Measurements from ENCODE around the gene TMEM82.

TMEM82 gene

GRCh38 chr1:15719381-15720120 is 22.7 kb upstream of the TMEM82 start:
- no peak for DNase-seq (ENCODE audit: low read depth)
- TF ChIP-seq CTCF (IDR thresholded peaks at IDR 0.05; ENCODE audit: control insufficient read depth, extremely low read depth, insufficient read depth), result no peak
- no peak overlapping the region for H3K4me3 ChIP-seq (ENCODE audit: low read depth, low read length)

DNA sequence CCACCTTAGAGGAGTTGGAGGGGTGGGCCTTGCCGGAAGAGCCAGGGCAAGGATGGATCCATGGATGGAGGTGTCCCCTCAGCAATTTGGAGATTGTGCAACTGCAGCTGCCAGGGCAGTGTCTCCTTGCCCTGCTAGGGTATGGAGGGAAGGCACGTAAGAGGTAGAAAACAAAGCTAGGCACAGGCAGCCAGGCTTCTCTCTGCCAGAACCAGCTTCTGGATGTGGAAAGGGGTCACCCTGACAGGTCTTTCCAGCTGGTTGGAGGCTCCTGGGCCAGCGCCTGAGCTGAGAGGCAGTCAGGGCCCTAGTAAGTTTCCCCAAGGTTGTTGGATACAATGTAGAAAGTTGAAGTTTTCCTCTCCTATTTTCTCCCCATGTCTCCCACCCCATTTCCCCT is 21.4 kb upstream of the TMEM82 start:
- no peak for DNase-seq (ENCODE audit: low read depth)
- TF ChIP-seq CTCF (IDR thresholded peaks at IDR 0.05; ENCODE audit: control insufficient read depth, extremely low read depth, insufficient read depth), result no peak
- H3K4me3 ChIP-seq (ENCODE audit: low read depth, low read length), result no peak overlapping the region

DNA sequence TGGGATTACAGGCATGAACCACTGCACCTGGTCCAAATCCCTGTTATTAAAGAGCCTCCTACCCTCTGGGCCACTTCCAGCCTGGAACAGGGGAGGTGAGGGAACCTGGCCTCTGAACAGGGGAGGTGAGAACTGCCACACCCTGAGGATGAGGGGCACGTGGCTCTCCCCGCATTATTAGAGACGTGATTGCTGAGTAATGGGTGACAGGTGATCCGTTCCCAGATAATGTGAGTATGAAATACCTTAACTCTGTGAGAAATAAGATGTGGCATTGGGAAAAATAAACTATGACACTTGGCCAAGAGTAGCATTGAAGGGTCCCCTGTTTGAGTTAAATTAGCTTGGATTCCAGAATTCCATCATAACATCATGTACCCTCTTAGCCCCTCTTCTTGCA is 19.9 kb upstream of the TMEM82 start:
- H3K4me3 ChIP-seq (ENCODE audit: low read depth, low read length), result no peak overlapping the region
- DNase-seq (ENCODE audit: low read depth), result no peak
- TF ChIP-seq CTCF (IDR thresholded peaks at IDR 0.05; ENCODE audit: control insufficient read depth, extremely low read depth, insufficient read depth), result no peak

DNA sequence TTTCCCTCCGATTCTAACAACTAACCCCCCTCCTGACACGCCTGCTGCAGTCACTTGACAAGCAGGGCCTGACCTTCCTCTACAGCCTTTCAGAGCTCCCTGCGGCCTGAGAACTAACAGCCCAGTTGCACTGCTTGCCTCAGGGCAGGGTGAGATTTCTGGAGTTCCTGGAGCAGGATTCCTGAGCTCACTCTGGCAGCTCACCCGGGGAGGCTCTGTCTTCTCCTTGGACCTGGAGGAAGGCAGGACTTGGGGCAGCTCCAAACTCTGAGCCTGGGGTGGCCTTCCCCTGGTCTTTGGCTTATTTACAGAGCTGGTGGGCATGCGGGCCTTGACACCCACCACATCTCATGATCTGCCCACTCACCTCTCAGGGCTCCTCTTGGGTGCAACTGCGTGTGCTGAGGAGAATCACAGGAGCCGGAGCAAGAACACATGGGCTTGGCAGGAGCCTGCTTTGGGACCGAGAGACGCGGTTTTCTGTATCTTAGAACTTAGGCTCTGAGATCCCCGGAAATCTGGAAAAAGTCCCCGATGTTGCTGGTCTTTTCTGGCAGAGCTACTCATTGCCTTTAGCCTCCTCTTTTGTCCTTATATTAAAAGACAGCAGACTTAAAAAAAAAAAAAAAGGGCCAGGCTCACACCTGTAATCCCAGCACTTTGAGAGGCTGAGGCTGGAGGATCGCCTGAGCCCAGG is 19.3 kb upstream of the TMEM82 start:
- TF ChIP-seq CTCF (IDR thresholded peaks at IDR 0.05; ENCODE audit: control insufficient read depth, extremely low read depth, insufficient read depth), result no peak
- no peak for DNase-seq (ENCODE audit: low read depth)
- no peak overlapping the region for H3K4me3 ChIP-seq (ENCODE audit: low read depth, low read length)

- TF ChIP-seq CTCF (IDR thresholded peaks at IDR 0.05; ENCODE audit: control insufficient read depth, extremely low read depth, insufficient read depth), result no peak
- H3K4me3 ChIP-seq (ENCODE audit: low read depth, low read length), result no peak overlapping the region
- no peak for DNase-seq (ENCODE audit: low read depth)
Observed at GRCh38 chr1:15723631-15724246, 18.6 kb upstream of the TMEM82 start.

DNA sequence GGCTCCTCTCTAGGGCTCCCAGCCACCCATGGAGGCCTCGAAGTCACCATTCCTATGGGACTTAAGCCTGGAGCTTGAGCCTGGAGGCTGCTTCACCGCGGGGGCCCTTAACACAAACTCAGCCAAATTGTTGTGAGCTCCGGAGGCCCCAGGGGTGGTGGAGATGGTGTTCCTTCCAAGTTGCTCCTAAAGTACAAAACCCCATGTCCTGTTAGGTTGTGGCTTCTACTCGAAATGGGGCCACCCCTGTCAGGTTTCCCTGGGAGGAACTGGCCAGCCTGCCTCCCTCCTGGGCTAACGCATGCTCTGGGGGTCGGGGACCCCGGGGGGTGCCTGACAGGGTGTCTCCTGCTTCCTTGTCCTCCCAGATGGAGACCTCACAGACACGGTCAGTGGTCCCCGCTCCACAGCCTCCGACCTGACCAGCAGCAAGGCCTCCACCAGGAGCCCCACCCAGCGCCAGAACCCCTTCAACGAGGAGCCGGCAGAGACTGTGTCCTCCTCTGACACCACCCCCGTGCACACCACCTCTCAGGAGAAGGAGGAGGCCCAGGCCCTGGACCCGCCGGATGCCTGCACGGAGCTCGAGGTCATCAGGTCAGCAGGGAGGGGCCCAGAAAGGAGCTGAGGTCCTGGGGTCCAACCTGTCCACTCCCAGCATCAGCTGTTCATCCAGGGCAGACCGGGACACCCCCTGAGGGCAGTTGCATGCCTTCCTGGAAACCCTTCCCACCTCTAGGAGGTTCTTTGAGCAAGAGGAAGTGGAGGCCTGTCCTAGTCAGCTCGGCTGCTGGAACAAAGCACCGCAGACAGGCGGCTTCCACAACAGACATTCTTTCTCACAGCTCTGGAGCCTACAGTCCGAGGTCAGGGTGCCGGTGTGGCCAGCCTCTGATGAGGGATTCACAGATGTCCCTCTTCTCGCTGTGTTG is 17.1 kb upstream of the TMEM82 start:
- no peak for TF ChIP-seq CTCF (IDR thresholded peaks at IDR 0.05; ENCODE audit: control insufficient read depth, extremely low read depth, insufficient read depth)
- no peak for DNase-seq (ENCODE audit: low read depth)
- no peak overlapping the region for H3K4me3 ChIP-seq (ENCODE audit: low read depth, low read length)
